Measurements from ENCODE around the gene NEU1. TPM values are rescaled to one million over a fixed set of nuclear protein-coding genes. Genes with fewer than 3 reads are reported as not detected.
A peak's percentile ranks its signal among the peaks of the same experiment; 100 is the strongest.

NEU1 gene
- polyA plus RNA-seq, 1 donor from 2014 or later: 40.9 TPM

DNA sequence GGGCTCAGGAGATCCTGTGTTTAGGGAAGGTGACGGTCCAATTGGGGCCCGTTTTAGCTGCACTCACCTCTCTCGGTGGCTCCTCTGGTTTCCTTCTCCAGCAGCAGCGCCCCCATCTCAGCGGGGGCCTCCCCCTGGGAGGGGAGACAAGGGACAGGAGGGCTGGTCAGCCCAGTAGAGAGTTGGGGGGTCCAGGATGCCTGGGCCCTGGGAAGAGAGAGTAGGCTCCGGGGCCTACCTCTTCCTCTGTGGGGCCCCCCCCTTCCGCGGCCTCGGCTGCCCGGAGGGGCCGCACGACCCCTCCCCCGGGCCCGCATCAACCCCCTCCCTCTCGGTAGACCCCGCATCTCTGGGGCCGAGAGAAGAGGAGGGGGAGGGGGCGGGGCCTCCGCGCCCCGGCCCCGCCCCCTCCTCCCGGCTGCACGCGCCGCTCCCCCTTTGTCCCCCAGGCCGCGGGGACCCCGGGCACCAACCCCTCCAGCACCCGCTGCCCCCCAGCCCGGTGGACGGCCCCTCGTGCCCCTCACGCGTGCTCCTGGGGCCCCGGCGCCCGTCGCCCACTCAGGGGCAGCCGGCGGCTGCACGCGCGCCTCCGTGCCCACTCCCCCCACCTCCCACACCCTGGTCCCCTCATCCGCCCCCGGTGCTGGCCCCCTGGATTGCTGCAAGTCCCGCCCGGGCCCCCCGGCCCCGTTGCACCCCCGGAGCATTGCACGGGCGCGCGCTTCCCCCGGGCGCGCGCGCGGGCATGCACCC, 34.4 kb upstream of the NEU1 start:
- peak overlapping the region; percentile 59 for H3K27ac ChIP-seq (ENCODE audit: low read length)
- no peaks in the 10 kb centered on the region for H3K9me3 ChIP-seq (ENCODE audit: low read length)
- H3K9ac ChIP-seq (ENCODE audit: low read length): peak overlapping the region; percentile 87
- H3K9me2 ChIP-seq (ENCODE audit: insufficient read depth, low read length): no peaks in the 10 kb centered on the region
- peak overlapping the region; percentile 27 for H2AFZ ChIP-seq (ENCODE audit: low read depth, low read length)
- TF ChIP-seq MXI1 (conservative IDR thresholded peaks at IDR 0.05; ENCODE audit: poor library complexity, severe bottlenecking) (no peak), TAF1 (IDR thresholded peaks at IDR 0.05; ENCODE audit: low read depth) (no peak), EP300 (conservative IDR thresholded peaks at IDR 0.05; ENCODE audit: poor library complexity, severe bottlenecking) (no peak), POLR2AphosphoS5 (IDR thresholded peaks at IDR 0.05) (no peak), EZH2 (IDR thresholded peaks at IDR 0.05; ENCODE audit: borderline replicate concordance, insufficient read depth, low read length, poor library complexity, severe bottlenecking) (no peak), RAD21 (conservative IDR thresholded peaks at IDR 0.05) (no peak), SMC3 (conservative IDR thresholded peaks at IDR 0.05; ENCODE audit: poor library complexity) (no peak)
- TF ChIP-seq, protein P1, sequence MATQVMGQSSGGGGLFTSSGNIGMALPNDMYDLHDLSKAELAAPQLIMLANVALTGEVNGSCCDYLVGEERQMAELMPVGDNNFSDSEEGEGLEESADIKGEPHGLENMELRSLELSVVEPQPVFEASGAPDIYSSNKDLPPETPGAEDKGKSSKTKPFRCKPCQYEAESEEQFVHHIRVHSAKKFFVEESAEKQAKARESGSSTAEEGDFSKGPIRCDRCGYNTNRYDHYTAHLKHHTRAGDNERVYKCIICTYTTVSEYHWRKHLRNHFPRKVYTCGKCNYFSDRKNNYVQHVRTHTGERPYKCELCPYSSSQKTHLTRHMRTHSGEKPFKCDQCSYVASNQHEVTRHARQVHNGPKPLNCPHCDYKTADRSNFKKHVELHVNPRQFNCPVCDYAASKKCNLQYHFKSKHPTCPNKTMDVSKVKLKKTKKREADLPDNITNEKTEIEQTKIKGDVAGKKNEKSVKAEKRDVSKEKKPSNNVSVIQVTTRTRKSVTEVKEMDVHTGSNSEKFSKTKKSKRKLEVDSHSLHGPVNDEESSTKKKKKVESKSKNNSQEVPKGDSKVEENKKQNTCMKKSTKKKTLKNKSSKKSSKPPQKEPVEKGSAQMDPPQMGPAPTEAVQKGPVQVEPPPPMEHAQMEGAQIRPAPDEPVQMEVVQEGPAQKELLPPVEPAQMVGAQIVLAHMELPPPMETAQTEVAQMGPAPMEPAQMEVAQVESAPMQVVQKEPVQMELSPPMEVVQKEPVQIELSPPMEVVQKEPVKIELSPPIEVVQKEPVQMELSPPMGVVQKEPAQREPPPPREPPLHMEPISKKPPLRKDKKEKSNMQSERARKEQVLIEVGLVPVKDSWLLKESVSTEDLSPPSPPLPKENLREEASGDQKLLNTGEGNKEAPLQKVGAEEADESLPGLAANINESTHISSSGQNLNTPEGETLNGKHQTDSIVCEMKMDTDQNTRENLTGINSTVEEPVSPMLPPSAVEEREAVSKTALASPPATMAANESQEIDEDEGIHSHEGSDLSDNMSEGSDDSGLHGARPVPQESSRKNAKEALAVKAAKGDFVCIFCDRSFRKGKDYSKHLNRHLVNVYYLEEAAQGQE (IDR thresholded peaks at IDR 0.05; ENCODE audit: borderline replicate concordance): no peak
- TF ChIP-seq, protein P2, sequence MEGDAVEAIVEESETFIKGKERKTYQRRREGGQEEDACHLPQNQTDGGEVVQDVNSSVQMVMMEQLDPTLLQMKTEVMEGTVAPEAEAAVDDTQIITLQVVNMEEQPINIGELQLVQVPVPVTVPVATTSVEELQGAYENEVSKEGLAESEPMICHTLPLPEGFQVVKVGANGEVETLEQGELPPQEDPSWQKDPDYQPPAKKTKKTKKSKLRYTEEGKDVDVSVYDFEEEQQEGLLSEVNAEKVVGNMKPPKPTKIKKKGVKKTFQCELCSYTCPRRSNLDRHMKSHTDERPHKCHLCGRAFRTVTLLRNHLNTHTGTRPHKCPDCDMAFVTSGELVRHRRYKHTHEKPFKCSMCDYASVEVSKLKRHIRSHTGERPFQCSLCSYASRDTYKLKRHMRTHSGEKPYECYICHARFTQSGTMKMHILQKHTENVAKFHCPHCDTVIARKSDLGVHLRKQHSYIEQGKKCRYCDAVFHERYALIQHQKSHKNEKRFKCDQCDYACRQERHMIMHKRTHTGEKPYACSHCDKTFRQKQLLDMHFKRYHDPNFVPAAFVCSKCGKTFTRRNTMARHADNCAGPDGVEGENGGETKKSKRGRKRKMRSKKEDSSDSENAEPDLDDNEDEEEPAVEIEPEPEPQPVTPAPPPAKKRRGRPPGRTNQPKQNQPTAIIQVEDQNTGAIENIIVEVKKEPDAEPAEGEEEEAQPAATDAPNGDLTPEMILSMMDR (IDR thresholded peaks at IDR 0.05; ENCODE audit: poor library complexity, severe bottlenecking): no peak
- peak overlapping the region; percentile 57 for H3K4me2 ChIP-seq (ENCODE audit: low read length)
- H3K36me3 ChIP-seq (ENCODE audit: insufficient read depth, low read length): peaks cover 6% of the 10 kb centered on the region
- H3K4me3 ChIP-seq (ENCODE audit: low read length): peak overlapping the region; percentile 98
- H3F3A ChIP-seq (ENCODE audit: insufficient read depth, low read length, poor library complexity, severe bottlenecking): no peaks in the 10 kb centered on the region
- peaks cover 35% of the 10 kb centered on the region for H3K79me2 ChIP-seq (replicated peaks; ENCODE audit: insufficient read depth, low read length)
- no peaks in the 10 kb centered on the region for H3K27me3 ChIP-seq (ENCODE audit: insufficient read depth, low read depth, low read length)
- no peaks in the 10 kb centered on the region for H4K20me1 ChIP-seq (ENCODE audit: insufficient read depth)

DNA sequence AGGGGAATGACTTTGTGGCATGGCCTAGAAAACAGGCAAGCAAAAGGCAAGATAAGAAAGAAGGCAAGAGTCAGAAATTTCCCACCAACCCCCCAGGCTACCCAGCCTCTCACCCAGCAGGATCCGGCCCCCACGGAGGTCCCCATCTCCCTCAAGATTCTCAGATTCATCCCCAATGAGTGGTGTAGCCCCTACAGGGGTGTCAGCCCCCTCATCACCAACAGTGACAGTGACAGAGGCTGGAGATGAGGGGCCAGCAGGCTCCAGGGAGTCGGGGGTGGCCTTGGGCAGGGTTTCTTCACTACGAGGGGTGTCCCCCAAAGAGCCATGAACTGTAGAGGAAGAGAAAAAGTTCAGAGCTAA, 33.9 kb upstream of the NEU1 start:
- H3K4me2 ChIP-seq (ENCODE audit: low read length): peak overlapping the region; percentile 57
- H3K27me3 ChIP-seq (ENCODE audit: insufficient read depth, low read depth, low read length): no peaks in the 10 kb centered on the region
- TF ChIP-seq MXI1 (conservative IDR thresholded peaks at IDR 0.05; ENCODE audit: poor library complexity, severe bottlenecking) (no peak), EZH2 (IDR thresholded peaks at IDR 0.05; ENCODE audit: borderline replicate concordance, insufficient read depth, low read length, poor library complexity, severe bottlenecking) (no peak), SMC3 (conservative IDR thresholded peaks at IDR 0.05; ENCODE audit: poor library complexity) (no peak), EP300 (conservative IDR thresholded peaks at IDR 0.05; ENCODE audit: poor library complexity, severe bottlenecking) (no peak), RAD21 (conservative IDR thresholded peaks at IDR 0.05) (no peak), TAF1 (IDR thresholded peaks at IDR 0.05; ENCODE audit: low read depth) (no peak), POLR2AphosphoS5 (IDR thresholded peaks at IDR 0.05) (no peak)
- TF ChIP-seq, protein P2 (IDR thresholded peaks at IDR 0.05; ENCODE audit: poor library complexity, severe bottlenecking): no peak
- TF ChIP-seq, protein P1 (IDR thresholded peaks at IDR 0.05; ENCODE audit: borderline replicate concordance): no peak
- H2AFZ ChIP-seq (ENCODE audit: low read depth, low read length): peak overlapping the region; percentile 3
- H3K4me3 ChIP-seq (ENCODE audit: low read length): peak overlapping the region; percentile 98
- peaks cover 6% of the 10 kb centered on the region for H3K36me3 ChIP-seq (ENCODE audit: insufficient read depth, low read length)
- H4K20me1 ChIP-seq (ENCODE audit: insufficient read depth): no peaks in the 10 kb centered on the region
- peak overlapping the region; percentile 59 for H3K27ac ChIP-seq (ENCODE audit: low read length)
- H3K9me2 ChIP-seq (ENCODE audit: insufficient read depth, low read length): no peaks in the 10 kb centered on the region
- no peaks in the 10 kb centered on the region for H3F3A ChIP-seq (ENCODE audit: insufficient read depth, low read length, poor library complexity, severe bottlenecking)
- peaks cover 35% of the 10 kb centered on the region for H3K79me2 ChIP-seq (replicated peaks; ENCODE audit: insufficient read depth, low read length)
- H3K9ac ChIP-seq (ENCODE audit: low read length): peak overlapping the region; percentile 87
- no peaks in the 10 kb centered on the region for H3K9me3 ChIP-seq (ENCODE audit: low read length)

Data from neural cell (in vitro differentiated cells).